GM10847 (cell line): ENCODE measurements around the gene EEF1AKMT1.

ENCODE experiments used
- POLR2A ChIP-seq: IDR thresholded peaks from 2 replicates; pipeline ENCODE4 v1.6.1; 2011; ENCODE audit not compliant: insufficient read length; ENCODE audit errors: extremely low read depth

Gene EEF1AKMT1

GRCh38 chr13:20686863-20687579 lies 86.7 kb downstream of the EEF1AKMT1 start:
- TF ChIP-seq POLR2A = no peak

- TF ChIP-seq POLR2A = no peak
Measured at GRCh38 chr13:20686167-20686566, 87.6 kb downstream of the EEF1AKMT1 start.

- no peak for TF ChIP-seq POLR2A
Measured at GRCh38 chr13:20685092-20685491, 88.7 kb downstream of the EEF1AKMT1 start.

- TF ChIP-seq POLR2A = no peak
Measured at GRCh38 chr13:20684546-20684945, 89.2 kb downstream of the EEF1AKMT1 start.

- TF ChIP-seq POLR2A = no peak
Measured at GRCh38 chr13:20684041-20684440, 89.7 kb downstream of the EEF1AKMT1 start.

- no peak for TF ChIP-seq POLR2A
Measured at GRCh38 chr13:20682061-20682460, 91.7 kb downstream of the EEF1AKMT1 start.

- TF ChIP-seq POLR2A = no peak
Measured at GRCh38 chr13:20680416-20681080, 93.2 kb downstream of the EEF1AKMT1 start.

GRCh38 chr13:20679879-20680278 lies 93.9 kb downstream of the EEF1AKMT1 start:
- no peak for TF ChIP-seq POLR2A
